WERI-Rb-1 (cell line): Measurements from ENCODE around the gene BACH2.

ENCODE experiments used
- DNase-seq: peaks from one replicate; pipeline ENCODE4 v3.0.0-alpha.2; 2020
- H3K27ac ChIP-seq: fragments of 250-450 bp; sonication (Bioruptor Pico); 2 replicates; pipeline ENCODE4 v1.5.1; 2020; ENCODE audit warnings: mild to moderate bottlenecking, moderate library complexity
- H3K27me3 ChIP-seq: fragments of 250-450 bp; sonication (Bioruptor Pico); 2 replicates; pipeline ENCODE4 v1.5.1; 2021; ENCODE audit warnings: mild to moderate bottlenecking, low read depth, moderate library complexity; ENCODE audit not compliant: insufficient read depth, severe bottlenecking
- H3K36me3 ChIP-seq: fragments of 250-450 bp; sonication (Bioruptor Pico); 2 replicates; pipeline ENCODE4 v1.5.1; 2020; ENCODE audit warnings: mild to moderate bottlenecking, moderate library complexity
- H3K4me3 ChIP-seq: 2 replicates; pipeline ENCODE4 v1.5.1; 2011; ENCODE audit warnings: low read depth, mild to moderate bottlenecking, control low read depth, low read length
- H3K9me3 ChIP-seq: fragments of 250-450 bp; sonication (Bioruptor Pico); 2 replicates; pipeline ENCODE4 v1.5.1; 2021; ENCODE audit warnings: mild to moderate bottlenecking, moderate library complexity; ENCODE audit not compliant: severe bottlenecking
- TF ChIP-seq, protein P1 (sequence below): IDR thresholded peaks from 2 replicates; pipeline ENCODE4 v1.5.1; 2011; ENCODE audit warnings: low read depth, mild to moderate bottlenecking, control low read depth, inconsistent platforms, low read length

BACH2 gene

GRCh38 chr6:90261801-90262200, 34.8 kb downstream of the BACH2 start:
- no peak for DNase-seq
- TF ChIP-seq, protein P1, sequence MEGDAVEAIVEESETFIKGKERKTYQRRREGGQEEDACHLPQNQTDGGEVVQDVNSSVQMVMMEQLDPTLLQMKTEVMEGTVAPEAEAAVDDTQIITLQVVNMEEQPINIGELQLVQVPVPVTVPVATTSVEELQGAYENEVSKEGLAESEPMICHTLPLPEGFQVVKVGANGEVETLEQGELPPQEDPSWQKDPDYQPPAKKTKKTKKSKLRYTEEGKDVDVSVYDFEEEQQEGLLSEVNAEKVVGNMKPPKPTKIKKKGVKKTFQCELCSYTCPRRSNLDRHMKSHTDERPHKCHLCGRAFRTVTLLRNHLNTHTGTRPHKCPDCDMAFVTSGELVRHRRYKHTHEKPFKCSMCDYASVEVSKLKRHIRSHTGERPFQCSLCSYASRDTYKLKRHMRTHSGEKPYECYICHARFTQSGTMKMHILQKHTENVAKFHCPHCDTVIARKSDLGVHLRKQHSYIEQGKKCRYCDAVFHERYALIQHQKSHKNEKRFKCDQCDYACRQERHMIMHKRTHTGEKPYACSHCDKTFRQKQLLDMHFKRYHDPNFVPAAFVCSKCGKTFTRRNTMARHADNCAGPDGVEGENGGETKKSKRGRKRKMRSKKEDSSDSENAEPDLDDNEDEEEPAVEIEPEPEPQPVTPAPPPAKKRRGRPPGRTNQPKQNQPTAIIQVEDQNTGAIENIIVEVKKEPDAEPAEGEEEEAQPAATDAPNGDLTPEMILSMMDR = no peak
- H3K4me3 ChIP-seq = no peak overlapping the region
- H3K27ac ChIP-seq = no peak overlapping the region
- peaks cover 2% of the 10 kb centered on the region for H3K9me3 ChIP-seq
- no peaks in the 10 kb centered on the region for H3K27me3 ChIP-seq
- H3K36me3 ChIP-seq = no peaks in the 10 kb centered on the region

DNA sequence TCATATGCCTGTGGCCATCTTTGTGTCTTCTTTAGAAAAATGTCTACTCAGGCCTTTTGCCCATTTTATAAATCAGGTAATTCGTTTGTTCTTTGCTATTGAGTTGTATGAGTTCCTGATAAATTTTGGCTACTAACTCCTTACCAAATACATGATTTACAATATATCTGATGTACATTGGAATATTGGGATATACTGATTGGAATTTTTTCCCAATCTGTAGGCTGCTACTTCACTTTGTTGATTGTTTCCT, 39.2 kb downstream of the BACH2 start:
- TF ChIP-seq, protein P1 = no peak
- Histone ChIP-seq H3K27me3 (no peaks in the 10 kb centered on the region), H3K36me3 (no peaks in the 10 kb centered on the region), H3K9me3 (peaks cover 2% of the 10 kb centered on the region), H3K27ac (no peak overlapping the region), H3K4me3 (no peak overlapping the region)
- DNase-seq = no peak

DNA sequence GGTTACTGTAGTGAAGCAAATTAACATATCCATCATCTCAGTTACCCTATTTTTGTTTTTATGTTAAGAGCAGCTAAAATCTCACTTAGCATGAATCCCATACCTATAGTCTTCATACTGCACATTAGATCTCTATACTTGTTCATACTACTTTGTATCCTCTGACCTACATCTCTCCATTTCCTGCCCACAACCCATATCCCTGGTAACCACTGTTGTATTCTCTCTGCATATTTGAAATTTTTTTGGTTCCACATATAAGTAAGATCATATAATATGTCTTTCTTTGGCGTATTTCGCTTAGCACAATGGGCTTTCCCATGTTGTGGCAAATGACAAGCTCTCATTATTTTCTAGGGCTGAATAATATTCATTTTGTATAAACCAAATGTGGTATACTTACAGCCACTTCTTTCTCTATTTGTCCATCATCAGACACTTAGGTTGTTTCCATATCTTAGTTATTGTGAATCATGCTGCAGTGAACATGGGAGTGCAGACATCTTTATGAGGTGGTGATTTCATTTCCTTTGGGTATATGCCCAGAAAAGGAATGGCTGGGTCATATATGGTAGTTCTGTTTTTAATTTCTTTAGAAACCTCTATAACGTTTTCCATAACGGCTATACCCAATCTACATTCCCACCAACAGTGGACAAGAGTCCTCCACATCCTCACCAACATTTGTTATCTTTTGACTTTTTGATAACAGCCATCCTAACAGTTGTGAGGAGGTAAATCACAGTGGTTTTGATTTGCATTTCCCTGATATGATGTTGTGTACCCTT, 39.8 kb downstream of the BACH2 start:
- TF ChIP-seq, protein P1 = no peak
- no peaks in the 10 kb centered on the region for H3K36me3 ChIP-seq
- DNase-seq = no peak
- no peaks in the 10 kb centered on the region for H3K27me3 ChIP-seq
- H3K27ac ChIP-seq = no peak overlapping the region
- H3K4me3 ChIP-seq = no peak overlapping the region
- peaks cover 2% of the 10 kb centered on the region for H3K9me3 ChIP-seq

DNA sequence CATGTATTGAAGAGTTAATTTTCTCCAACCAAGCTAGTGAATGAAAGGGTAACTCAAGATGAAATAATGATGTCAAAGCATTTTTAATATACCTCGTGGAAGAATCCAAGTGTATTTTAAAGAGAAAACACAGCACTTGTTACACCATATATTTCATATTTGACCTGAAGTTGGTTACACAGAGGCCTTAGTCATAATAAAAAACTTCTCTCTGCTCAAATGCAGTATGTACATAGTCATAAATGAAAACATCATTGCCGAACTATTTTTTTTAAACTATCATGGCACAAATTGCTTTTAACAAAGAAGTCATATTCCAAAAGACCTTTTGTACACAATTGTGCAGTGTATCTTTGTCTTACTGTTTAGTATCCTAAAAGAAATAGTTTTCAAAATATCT, 43.0 kb downstream of the BACH2 start:
- Histone ChIP-seq H3K4me3 (no peak overlapping the region), H3K36me3 (no peaks in the 10 kb centered on the region), H3K27ac (no peak overlapping the region), H3K9me3 (no peaks in the 10 kb centered on the region), H3K27me3 (no peaks in the 10 kb centered on the region)
- TF ChIP-seq, protein P1 = no peak
- no peak for DNase-seq

DNA sequence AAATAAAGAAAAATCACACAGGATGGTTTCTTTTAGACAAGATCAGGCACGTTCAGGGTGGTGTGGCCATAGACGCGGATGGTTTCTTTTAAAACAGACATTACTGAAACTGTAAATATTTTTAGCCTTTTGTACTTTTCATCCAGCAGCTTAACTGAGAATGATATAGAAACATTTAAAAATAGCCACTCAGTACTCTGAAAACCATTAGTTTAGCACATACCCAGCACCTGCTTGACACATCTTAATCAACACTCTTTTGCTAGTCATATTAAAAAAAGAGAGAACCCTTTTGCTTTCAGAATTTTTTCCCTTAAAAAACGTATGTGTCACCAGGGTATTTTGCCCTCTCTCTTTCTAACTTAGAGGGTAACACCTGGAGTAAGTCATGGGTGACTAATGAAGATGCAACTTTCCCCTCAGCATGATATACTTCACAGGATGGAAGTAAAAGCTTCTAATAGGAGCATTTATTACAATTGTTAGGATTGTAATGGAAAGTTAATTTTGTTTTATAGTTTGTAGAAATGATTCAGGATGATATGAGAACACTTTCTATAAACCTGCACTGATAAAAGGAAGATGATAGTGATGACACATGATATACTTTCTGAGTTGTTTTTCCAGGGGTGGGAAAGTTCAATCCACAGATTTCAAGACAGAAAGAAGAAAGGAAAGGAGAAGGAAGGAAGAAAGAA, 45.2 kb downstream of the BACH2 start:
- TF ChIP-seq, protein P1 = no peak
- no peaks in the 10 kb centered on the region for H3K36me3 ChIP-seq
- H3K4me3 ChIP-seq = no peak overlapping the region
- H3K9me3 ChIP-seq = no peaks in the 10 kb centered on the region
- no peaks in the 10 kb centered on the region for H3K27me3 ChIP-seq
- DNase-seq = no peak
- H3K27ac ChIP-seq = no peak overlapping the region
